ENCODE results near the gene MAU2.
"Not testable (repeated sequence)": the region's sequence is repeated elsewhere in the genome, so short reads cannot be mapped to it uniquely, and the experiment has no call there.

GRCh38 chr19:19394333-19394732 is 73.7 kb downstream of the MAU2 start:
- not testable (repeated sequence) for TF ChIP-seq CTCF (conservative IDR thresholded peaks at IDR 0.05 in 1 of 2, IDR thresholded peaks at IDR 0.05 in 1 of 2; ENCODE audit: low read depth in 1 of 2, low read length in 2 of 2); EZH2 (IDR thresholded peaks at IDR 0.05; ENCODE audit: low read length, missing control alignments)
